ENCODE results near the gene LIMCH1. TPM values are rescaled to one million over a fixed set of nuclear protein-coding genes. Genes with fewer than 3 reads are reported as not detected.

The LIMCH1 gene
- total RNA-seq, 1 experiment from 2014 or later, result 3.3 TPM

DNA sequence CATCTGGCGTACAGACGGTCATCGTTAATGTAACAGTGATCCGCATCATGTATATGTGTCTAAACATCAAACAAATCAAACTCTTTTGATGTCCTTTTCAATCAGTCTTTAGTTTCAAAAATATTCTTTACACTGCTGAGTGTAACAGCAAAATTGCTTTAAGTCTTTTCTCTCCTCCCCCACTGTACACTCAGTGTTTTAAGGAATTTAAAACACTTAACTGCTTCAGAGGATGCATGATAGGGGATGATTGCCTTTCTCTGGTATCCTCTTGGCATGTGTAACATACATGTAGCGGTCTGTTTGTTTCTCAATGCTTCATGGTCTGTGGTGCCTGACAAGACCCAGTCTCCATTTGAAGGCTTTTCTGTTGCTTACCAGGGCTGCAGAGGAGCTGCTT lies 41.6 kb downstream of the LIMCH1 start:
- TF ChIP-seq, protein P1, sequence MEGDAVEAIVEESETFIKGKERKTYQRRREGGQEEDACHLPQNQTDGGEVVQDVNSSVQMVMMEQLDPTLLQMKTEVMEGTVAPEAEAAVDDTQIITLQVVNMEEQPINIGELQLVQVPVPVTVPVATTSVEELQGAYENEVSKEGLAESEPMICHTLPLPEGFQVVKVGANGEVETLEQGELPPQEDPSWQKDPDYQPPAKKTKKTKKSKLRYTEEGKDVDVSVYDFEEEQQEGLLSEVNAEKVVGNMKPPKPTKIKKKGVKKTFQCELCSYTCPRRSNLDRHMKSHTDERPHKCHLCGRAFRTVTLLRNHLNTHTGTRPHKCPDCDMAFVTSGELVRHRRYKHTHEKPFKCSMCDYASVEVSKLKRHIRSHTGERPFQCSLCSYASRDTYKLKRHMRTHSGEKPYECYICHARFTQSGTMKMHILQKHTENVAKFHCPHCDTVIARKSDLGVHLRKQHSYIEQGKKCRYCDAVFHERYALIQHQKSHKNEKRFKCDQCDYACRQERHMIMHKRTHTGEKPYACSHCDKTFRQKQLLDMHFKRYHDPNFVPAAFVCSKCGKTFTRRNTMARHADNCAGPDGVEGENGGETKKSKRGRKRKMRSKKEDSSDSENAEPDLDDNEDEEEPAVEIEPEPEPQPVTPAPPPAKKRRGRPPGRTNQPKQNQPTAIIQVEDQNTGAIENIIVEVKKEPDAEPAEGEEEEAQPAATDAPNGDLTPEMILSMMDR (conservative IDR thresholded peaks at IDR 0.05), result no peak
- H3K4me1 Mint-ChIP-seq, result 0 out of 4 replicates have a peak, but pooled peaks cover 0 to 2% of the 10 kb centered on the region in 2 experiments
- Histone ChIP-seq H3K23me2 (ENCODE audit: insufficient read length, low read depth, low read length, poor library complexity, severe bottlenecking) (no peaks in the 10 kb centered on the region), H3T11ph (ENCODE audit: low read length) (no peak overlapping the region), H3K14ac (ENCODE audit: insufficient read depth, low read length) (no peak overlapping the region), H4K20me1 (ENCODE audit: control insufficient read depth, insufficient read depth, insufficient read length) (no peaks in the 10 kb centered on the region), H4K91ac (ENCODE audit: insufficient read length, low read depth, low read length) (no peak overlapping the region), H3K79me2 (ENCODE audit: insufficient read depth, low read length) (no peaks in the 10 kb centered on the region), H3K4ac (ENCODE audit: low read depth, low read length) (no peak overlapping the region), H2AK5ac (ENCODE audit: insufficient read length, low read length) (no peak overlapping the region), H3K4me2 (ENCODE audit: insufficient read depth, insufficient read length, low read length) (no peak overlapping the region), H3K79me1 (ENCODE audit: insufficient read depth, low read depth, low read length, poor library complexity, severe bottlenecking) (no peaks in the 10 kb centered on the region), H3K27me3 (ENCODE audit: insufficient read depth, low read length) (no peaks in the 10 kb centered on the region), H3K56ac (ENCODE audit: insufficient read length, low read depth, low read length) (no peak overlapping the region), H3K23ac (ENCODE audit: insufficient read length, low read depth, low read length) (no peak overlapping the region), H2BK12ac (ENCODE audit: insufficient read length, low read depth, low read length) (no peak overlapping the region), H4K8ac (replicated peaks; ENCODE audit: insufficient read length, low read depth, low read length) (no peak overlapping the region), H2BK20ac (ENCODE audit: low read depth, low read length, poor library complexity, severe bottlenecking) (no peak overlapping the region), H3K9me3 (ENCODE audit: control insufficient read depth, low read depth, low read length) (no peaks in the 10 kb centered on the region), H3K9ac (ENCODE audit: extremely low read depth, insufficient read length, low read length) (no peak overlapping the region), H3K18ac (ENCODE audit: insufficient read length, low read depth, low read length) (no peak overlapping the region), H2BK120ac (ENCODE audit: low read depth, low read length, poor library complexity, severe bottlenecking) (no peak overlapping the region), H4K5ac (ENCODE audit: insufficient read length, low read depth, low read length) (no peak overlapping the region), H2AFZ (ENCODE audit: low read length) (no peak overlapping the region), H2BK5ac (ENCODE audit: insufficient read length, low read length) (no peak overlapping the region), H2BK15ac (ENCODE audit: low read depth, low read length) (no peak overlapping the region), H3K27ac (ENCODE audit: insufficient read length, low read depth, low read length) (no peak overlapping the region), H3K4me1 (ENCODE audit: insufficient read depth, low read length) (no peaks in the 10 kb centered on the region)
- H3K27ac Mint-ChIP-seq, result no peak overlapping the region
- H3K36me3 Mint-ChIP-seq (ENCODE audit: insufficient read depth in 1 of 3, low read depth in 3 of 3), result peaks cover 0 to 8% (median 0%) of the 10 kb centered on the region in 3 experiments; a peak in 1 of 7 replicates
- no CpG with 5 or more reads among the region's 5 CpGs for WGBS (ENCODE audit: extremely low coverage, insufficient read length, low lambda C conversion rate)
- H3K4me3 Mint-ChIP-seq, result no peak overlapping the region
- H3K9me3 Mint-ChIP-seq, result no peaks in the 10 kb centered on the region; a peak in 1 of 5 replicates
- no peaks in the 10 kb centered on the region for H3K27me3 Mint-ChIP-seq (ENCODE audit: low read depth)
- DNase-seq, result no peak
